Neural cell (in vitro differentiated cells): ENCODE measurements around the gene RBM14. TPM values are rescaled to one million over a fixed set of nuclear protein-coding genes. Genes with fewer than 3 reads are reported as not detected.
A peak's percentile ranks its signal among the peaks of the same experiment; 100 is the strongest.

Experiments used
- H2AFZ ChIP-seq: fragments of 200-600, 300-800 bp; sonication (generic), shearing (Covaris generic); 2 replicates; pipeline ENCODE4 v1.6.0; 2014; ENCODE audit warnings: low read depth, mild to moderate bottlenecking, antibody characterized with exemption, low read length, moderate library complexity
- H3F3A ChIP-seq: fragments of 200-600 bp; shearing (Covaris generic); 2 replicates; pipeline ENCODE4 v1.6.1; 2016; ENCODE audit warnings: mild to moderate bottlenecking, moderate library complexity, mixed read lengths, antibody characterized with exemption, low read length; ENCODE audit not compliant: insufficient read depth, poor library complexity, severe bottlenecking
- H3K27ac ChIP-seq: fragments of 200-600, 300-800 bp; sonication (generic), shearing (Covaris generic); 2 replicates; pipeline ENCODE4 v1.5.1; 2014; ENCODE audit warnings: mild to moderate bottlenecking, low read length, moderate library complexity
- H3K27me3 ChIP-seq: fragments of 300-800, 200-600 bp; sonication (generic), shearing (Covaris generic); 2 replicates; pipeline ENCODE4 v1.6.0; 2014; ENCODE audit warnings: mild to moderate bottlenecking, low read depth, low read length, moderate library complexity; ENCODE audit not compliant: insufficient read depth
- H3K36me3 ChIP-seq: fragments of 300-800, 200-600 bp; sonication (generic), shearing (Covaris generic); 2 replicates; pipeline ENCODE4 v1.5.1; 2014; ENCODE audit warnings: mild to moderate bottlenecking, antibody characterized with exemption, low read length, moderate library complexity; ENCODE audit not compliant: insufficient read depth
- H3K4me2 ChIP-seq: fragments of 300-800, 200-600 bp; sonication (generic), shearing (Covaris generic); 2 replicates; pipeline ENCODE4 v1.6.0; 2014; ENCODE audit warnings: mild to moderate bottlenecking, low read length
- H3K4me3 ChIP-seq: fragments of 300-800, 200-600 bp; sonication (generic), shearing (Covaris generic); 2 replicates; pipeline ENCODE4 v1.5.1; 2014; ENCODE audit warnings: mild to moderate bottlenecking, low read length, moderate library complexity
- H3K79me2 ChIP-seq: fragments of 200-600 bp; shearing (Covaris generic); replicated peaks from 2 replicates; pipeline ENCODE4 v1.6.0; 2014; ENCODE audit warnings: mild to moderate bottlenecking, low read length, moderate library complexity; ENCODE audit not compliant: insufficient read depth
- H3K9ac ChIP-seq: fragments of 300-800, 200-600 bp; sonication (generic), shearing (Covaris generic); 2 replicates; pipeline ENCODE4 v1.6.1; 2016; ENCODE audit warnings: mild to moderate bottlenecking, low read length, mixed read lengths
- H3K9me2 ChIP-seq: fragments of 200-600 bp; shearing (Covaris generic); 2 replicates; pipeline ENCODE4 v1.6.1; 2016; ENCODE audit warnings: mild to moderate bottlenecking, low read length, mixed read lengths; ENCODE audit not compliant: insufficient read depth
- H3K9me3 ChIP-seq: fragments of 200-600, 300-800 bp; sonication (generic), shearing (Covaris generic); 2 replicates; pipeline ENCODE4 v1.6.1; 2016; ENCODE audit warnings: mild to moderate bottlenecking, mixed run types, low read length, moderate library complexity, mixed read lengths
- H4K20me1 ChIP-seq: fragments of 200-600 bp; shearing (Covaris generic); 2 replicates; pipeline ENCODE4 v1.6.1; 2016; ENCODE audit warnings: mild to moderate bottlenecking, mixed run types; ENCODE audit not compliant: insufficient read depth
- EP300 ChIP-seq: fragments of 450-650 bp; conservative IDR thresholded peaks from 2 replicates; pipeline ENCODE4 v1.6.1; 2014; ENCODE audit warnings: antibody characterized with exemption, mild to moderate bottlenecking, moderate library complexity; ENCODE audit not compliant: poor library complexity, severe bottlenecking
- EZH2 ChIP-seq: fragments of 200-600, 300-800 bp; shearing (Covaris generic), sonication (generic); IDR thresholded peaks from 2 replicates; pipeline ENCODE4 v1.6.1; 2014; ENCODE audit warnings: antibody characterized with exemption, low read length, borderline replicate concordance, mild to moderate bottlenecking; ENCODE audit not compliant: insufficient read depth, poor library complexity, severe bottlenecking
- MXI1 ChIP-seq: fragments of 450-650 bp; conservative IDR thresholded peaks from 2 replicates; pipeline ENCODE4 v1.6.1; 2014; ENCODE audit warnings: antibody characterized with exemption, mild to moderate bottlenecking; ENCODE audit not compliant: poor library complexity, severe bottlenecking
- POLR2AphosphoS5 ChIP-seq: IDR thresholded peaks from 2 replicates; pipeline ENCODE4 v1.6.1; 2012
- RAD21 ChIP-seq: fragments of 450-650 bp; conservative IDR thresholded peaks from 2 replicates; pipeline ENCODE4 v1.6.1; 2014; ENCODE audit warnings: antibody characterized with exemption, mild to moderate bottlenecking, moderate library complexity
- REST ChIP-seq: IDR thresholded peaks from 2 replicates; pipeline ENCODE4 v1.6.1; 2012; ENCODE audit warnings: borderline replicate concordance
- SMC3 ChIP-seq: fragments of 450-650 bp; conservative IDR thresholded peaks from 2 replicates; pipeline ENCODE4 v1.6.1; 2014; ENCODE audit warnings: antibody characterized with exemption, mild to moderate bottlenecking, moderate library complexity; ENCODE audit not compliant: poor library complexity
- TAF1 ChIP-seq: IDR thresholded peaks from 2 replicates; pipeline ENCODE4 v1.6.1; 2012; ENCODE audit warnings: low read depth
- polyA plus RNA-seq: library from polyadenylated mRNA; depleted of rRNA; stranded (reverse); fragments of >200 nt; gene quantifications from 2 replicates; pipeline ENCODE4 v1.2.3, GENCODE V29; 2014
- TF ChIP-seq, protein P1 (sequence below): fragments of 450-650 bp; IDR thresholded peaks from 2 replicates; pipeline ENCODE4 v1.5.1; 2014; ENCODE audit warnings: antibody characterized with exemption, mild to moderate bottlenecking, moderate library complexity; ENCODE audit not compliant: poor library complexity, severe bottlenecking

RBM14 gene
- polyA plus RNA-seq, 1 donor from 2014 or later = 43.0 TPM

DNA sequence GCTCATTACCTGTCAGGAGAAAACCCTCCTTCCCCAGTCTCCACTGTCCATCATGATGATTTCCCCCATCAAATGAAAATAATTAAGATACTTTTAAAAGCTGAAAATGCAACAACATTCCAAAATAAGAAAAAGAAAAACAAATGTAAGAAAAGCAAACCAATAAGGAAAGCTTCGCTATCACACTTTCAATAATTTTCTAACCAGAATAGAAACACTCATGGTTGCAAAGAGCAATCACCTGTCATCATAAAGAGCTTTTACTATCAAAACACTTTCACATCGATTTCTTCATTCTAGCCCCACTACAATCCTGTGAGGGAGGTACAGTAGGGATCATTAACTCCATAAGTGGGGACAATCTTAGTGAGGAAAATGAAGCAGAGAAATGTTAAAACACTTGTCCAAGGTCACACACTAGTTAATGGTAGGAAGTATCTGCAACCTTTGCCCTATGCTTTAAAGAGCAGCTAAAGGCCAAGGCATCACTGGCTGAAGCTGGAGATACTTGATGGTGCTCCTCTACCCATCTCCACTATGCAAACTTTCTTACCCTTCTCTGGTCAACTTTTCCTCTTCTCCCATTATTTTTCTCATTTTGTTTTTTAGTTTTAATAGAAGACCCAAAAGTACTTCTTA lies 58.7 kb downstream of the RBM14 start:
- no peaks in the 10 kb centered on the region for H3K9me3 ChIP-seq
- H3K27ac ChIP-seq = no peak overlapping the region
- no peaks in the 10 kb centered on the region for H3K27me3 ChIP-seq
- peak overlapping the region; percentile 99 for H3K4me2 ChIP-seq
- H3K4me3 ChIP-seq = peak overlapping the region; percentile 77
- H3F3A ChIP-seq = no peaks in the 10 kb centered on the region
- no peak for TF ChIP-seq SMC3
- TF ChIP-seq POLR2AphosphoS5 = no peak
- TF ChIP-seq EZH2 = no peak
- no peak for TF ChIP-seq TAF1
- TF ChIP-seq, protein P1, sequence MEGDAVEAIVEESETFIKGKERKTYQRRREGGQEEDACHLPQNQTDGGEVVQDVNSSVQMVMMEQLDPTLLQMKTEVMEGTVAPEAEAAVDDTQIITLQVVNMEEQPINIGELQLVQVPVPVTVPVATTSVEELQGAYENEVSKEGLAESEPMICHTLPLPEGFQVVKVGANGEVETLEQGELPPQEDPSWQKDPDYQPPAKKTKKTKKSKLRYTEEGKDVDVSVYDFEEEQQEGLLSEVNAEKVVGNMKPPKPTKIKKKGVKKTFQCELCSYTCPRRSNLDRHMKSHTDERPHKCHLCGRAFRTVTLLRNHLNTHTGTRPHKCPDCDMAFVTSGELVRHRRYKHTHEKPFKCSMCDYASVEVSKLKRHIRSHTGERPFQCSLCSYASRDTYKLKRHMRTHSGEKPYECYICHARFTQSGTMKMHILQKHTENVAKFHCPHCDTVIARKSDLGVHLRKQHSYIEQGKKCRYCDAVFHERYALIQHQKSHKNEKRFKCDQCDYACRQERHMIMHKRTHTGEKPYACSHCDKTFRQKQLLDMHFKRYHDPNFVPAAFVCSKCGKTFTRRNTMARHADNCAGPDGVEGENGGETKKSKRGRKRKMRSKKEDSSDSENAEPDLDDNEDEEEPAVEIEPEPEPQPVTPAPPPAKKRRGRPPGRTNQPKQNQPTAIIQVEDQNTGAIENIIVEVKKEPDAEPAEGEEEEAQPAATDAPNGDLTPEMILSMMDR = no peak
- TF ChIP-seq REST = no peak
- TF ChIP-seq MXI1 = no peak
- no peak for TF ChIP-seq EP300
- TF ChIP-seq RAD21 = no peak
- peaks cover 74% of the 10 kb centered on the region for H3K79me2 ChIP-seq
- no peak overlapping the region for H2AFZ ChIP-seq
- peaks cover 9% of the 10 kb centered on the region for H4K20me1 ChIP-seq
- no peaks in the 10 kb centered on the region for H3K9me2 ChIP-seq
- H3K36me3 ChIP-seq = no peaks in the 10 kb centered on the region
- no peak overlapping the region for H3K9ac ChIP-seq

DNA sequence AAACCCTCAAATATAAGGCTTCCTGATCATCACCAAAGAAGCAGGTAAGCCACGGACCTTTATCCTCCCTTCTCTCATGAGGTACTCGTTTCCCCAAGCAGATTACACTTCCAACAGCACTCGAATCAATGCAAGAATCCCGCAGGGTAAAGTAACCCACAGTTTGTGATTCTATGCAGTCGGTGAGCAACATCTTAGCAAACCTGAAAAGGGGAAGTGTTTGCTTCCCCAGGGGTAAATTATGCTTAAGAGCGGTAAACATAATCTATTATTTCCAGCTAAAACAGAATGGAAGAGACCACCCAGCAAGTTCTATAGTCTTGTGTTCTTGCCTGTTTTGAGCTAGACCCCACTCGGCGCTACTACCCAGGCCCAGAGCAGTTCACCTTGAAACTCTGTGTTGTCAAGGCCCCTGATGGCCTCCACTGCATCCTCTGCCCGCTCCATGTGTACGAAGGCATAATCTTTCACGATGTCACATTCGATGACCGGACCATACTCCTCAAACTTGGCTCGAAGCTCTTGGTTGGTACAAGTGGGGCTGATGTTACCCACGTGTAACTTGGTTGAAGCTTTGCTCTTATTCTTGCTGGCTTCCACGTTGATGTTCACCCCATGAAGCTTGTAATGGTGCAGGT lies 60.0 kb downstream of the RBM14 start:
- H3K27ac ChIP-seq = peak overlapping the region; percentile 98
- no peak for TF ChIP-seq TAF1
- TF ChIP-seq, protein P1 = no peak
- TF ChIP-seq SMC3 = no peak
- TF ChIP-seq EP300 = no peak
- no peak for TF ChIP-seq EZH2
- no peak for TF ChIP-seq REST
- no peak for TF ChIP-seq RAD21
- no peak for TF ChIP-seq POLR2AphosphoS5
- H3K9ac ChIP-seq = peak overlapping the region; percentile 31
- H3K27me3 ChIP-seq = no peaks in the 10 kb centered on the region
- H3F3A ChIP-seq = no peaks in the 10 kb centered on the region
- peak overlapping the region; percentile 77 for H3K4me3 ChIP-seq
- no peaks in the 10 kb centered on the region for H3K36me3 ChIP-seq
- no peak overlapping the region for H2AFZ ChIP-seq
- H3K9me2 ChIP-seq = no peaks in the 10 kb centered on the region
- H4K20me1 ChIP-seq = no peaks in the 10 kb centered on the region
- peak overlapping the region; percentile 99 for H3K4me2 ChIP-seq
- H3K79me2 ChIP-seq = peaks cover 61% of the 10 kb centered on the region
- no peaks in the 10 kb centered on the region for H3K9me3 ChIP-seq
